Stomach (tissue), 4 donors: ENCODE measurements around the gene IL17A.

Experiments used
- CTCF ChIP-seq, 7 experiments: fragments of 450-650 bp in 4 of 7; fragments of 200-600 bp in 3 of 7; sonication (generic) in 3 of 7; IDR thresholded peaks; one replicate each; pipeline ENCODE4 v1.5.1; 2016 to 2019; ENCODE audit warnings: antibody characterized with exemption in 7 of 7, control low read depth in 2 of 7, mild to moderate bottlenecking in 1 of 7
- EP300 ChIP-seq: sonication (generic); formaldehyde crosslinking; IDR thresholded peaks from one replicate; pipeline ENCODE4 v1.6.1; 2017; ENCODE audit warnings: antibody characterized with exemption
- POLR2A ChIP-seq, 4 donors: fragments of 450-650 bp; IDR thresholded peaks; one replicate each; pipeline ENCODE4 v1.6.1; 2016; ENCODE audit warnings: antibody characterized with exemption in 4 of 4, control low read depth in 2 of 4, mild to moderate bottlenecking in 1 of 4, moderate library complexity in 1 of 4
- POLR2AphosphoS5 ChIP-seq, 3 donors: sonication (generic); formaldehyde crosslinking; IDR thresholded peaks; one replicate each; pipeline ENCODE4 v1.6.1; 2016; ENCODE audit warnings: antibody characterized with exemption in 3 of 3

DNA sequence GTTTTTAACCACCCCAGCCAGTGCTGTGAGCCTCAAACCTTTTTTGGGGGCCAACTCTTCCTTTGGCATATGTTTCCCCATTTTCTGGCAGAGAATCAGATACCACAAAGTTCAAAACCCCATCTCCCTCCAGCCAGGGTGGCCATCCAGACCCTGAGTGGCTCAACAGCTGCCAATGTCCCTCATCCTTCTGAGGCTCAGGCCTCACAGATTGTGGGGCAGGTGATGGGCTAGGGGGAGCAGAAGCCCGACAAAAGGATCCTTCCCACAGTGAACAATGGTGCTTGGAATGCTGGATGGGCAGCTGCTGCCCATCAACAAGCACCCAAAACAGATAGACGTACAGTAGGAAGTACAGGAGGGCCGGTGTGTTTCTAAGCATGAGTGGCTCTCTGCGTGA, 42.6 kb upstream of the IL17A start:
- TF ChIP-seq EP300: no peak
- TF ChIP-seq CTCF (IDR thresholded peaks at IDR 0.05): no peak
- TF ChIP-seq POLR2A (IDR thresholded peaks at IDR 0.05): no peak
- TF ChIP-seq POLR2AphosphoS5 (IDR thresholded peaks at IDR 0.05): no peak
